ENCODE measurements around the gene DCAF12.
"Not testable (repeated sequence)": the region's sequence is repeated elsewhere in the genome, so short reads cannot be mapped to it uniquely, and the experiment has no call there.

Gene DCAF12

DNA sequence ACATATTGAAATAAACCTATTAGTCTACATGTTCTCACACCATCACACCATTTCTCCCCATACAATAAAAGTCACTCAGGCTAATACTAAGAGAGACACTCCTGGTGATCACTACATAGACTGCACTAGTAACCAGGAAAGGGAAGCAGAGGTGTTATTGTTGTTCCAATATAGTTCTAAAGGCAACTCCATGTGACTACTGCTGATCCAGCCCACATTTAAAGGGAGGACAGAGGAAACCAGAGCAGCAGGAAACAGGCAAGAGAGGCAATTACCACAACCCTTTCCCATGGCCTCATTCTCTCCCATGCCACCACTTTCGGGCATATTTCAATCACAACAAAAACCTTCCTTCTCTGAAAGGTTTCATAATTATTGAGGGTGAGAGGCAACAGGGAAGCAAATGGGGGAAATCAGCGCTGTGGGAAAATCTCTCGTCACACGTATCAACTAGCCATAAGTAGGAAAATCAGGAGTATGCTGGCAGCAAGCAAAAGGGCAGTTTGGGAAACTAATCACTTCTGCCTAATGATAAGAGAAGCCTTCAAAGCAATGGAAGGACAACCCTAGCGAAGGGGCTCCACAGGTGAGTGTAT lies 79.6 kb downstream of the DCAF12 start:
- Histone ChIP-seq H3K27me3 (replicated peaks) (no peaks in the 10 kb centered on the region), H3K36me3 (replicated peaks) (no peaks in the 10 kb centered on the region), H3K4me3 (ENCODE audit: low read depth, low read length) (peak overlapping the region; percentile 92), H3K27ac (no peak overlapping the region)
- TF ChIP-seq, protein P1, sequence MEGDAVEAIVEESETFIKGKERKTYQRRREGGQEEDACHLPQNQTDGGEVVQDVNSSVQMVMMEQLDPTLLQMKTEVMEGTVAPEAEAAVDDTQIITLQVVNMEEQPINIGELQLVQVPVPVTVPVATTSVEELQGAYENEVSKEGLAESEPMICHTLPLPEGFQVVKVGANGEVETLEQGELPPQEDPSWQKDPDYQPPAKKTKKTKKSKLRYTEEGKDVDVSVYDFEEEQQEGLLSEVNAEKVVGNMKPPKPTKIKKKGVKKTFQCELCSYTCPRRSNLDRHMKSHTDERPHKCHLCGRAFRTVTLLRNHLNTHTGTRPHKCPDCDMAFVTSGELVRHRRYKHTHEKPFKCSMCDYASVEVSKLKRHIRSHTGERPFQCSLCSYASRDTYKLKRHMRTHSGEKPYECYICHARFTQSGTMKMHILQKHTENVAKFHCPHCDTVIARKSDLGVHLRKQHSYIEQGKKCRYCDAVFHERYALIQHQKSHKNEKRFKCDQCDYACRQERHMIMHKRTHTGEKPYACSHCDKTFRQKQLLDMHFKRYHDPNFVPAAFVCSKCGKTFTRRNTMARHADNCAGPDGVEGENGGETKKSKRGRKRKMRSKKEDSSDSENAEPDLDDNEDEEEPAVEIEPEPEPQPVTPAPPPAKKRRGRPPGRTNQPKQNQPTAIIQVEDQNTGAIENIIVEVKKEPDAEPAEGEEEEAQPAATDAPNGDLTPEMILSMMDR (IDR thresholded peaks at IDR 0.05; ENCODE audit: low read depth, low read length, missing control alignments) = no peak
- in situ Hi-C loops (cut with HindIII; ENCODE audit: low pct_ligation_motif_present, low sequenced_read_pairs) = no loop called here
- DNase-seq = no peak

DNA sequence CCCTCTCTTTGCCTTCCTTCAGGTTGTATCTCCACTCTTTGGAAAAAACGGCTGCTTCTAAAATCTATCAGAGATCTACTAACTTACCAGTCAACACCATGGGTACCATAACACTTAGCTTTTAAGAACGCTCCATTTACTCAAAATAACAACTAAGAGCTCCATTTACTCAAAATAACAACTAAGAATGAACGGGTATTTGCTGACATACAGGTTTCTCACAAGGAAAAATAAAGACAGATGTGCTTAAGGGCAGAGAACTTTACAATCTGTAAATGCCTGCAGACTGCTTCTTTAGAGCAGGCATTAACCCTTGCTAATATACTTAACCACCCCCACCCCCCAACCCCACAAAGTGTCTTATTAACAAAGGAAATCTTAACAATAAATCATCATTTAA lies 80.6 kb downstream of the DCAF12 start:
- TF ChIP-seq, protein P1 (IDR thresholded peaks at IDR 0.05; ENCODE audit: low read depth, low read length, missing control alignments) = no peak
- in situ Hi-C loops (cut with HindIII; ENCODE audit: low pct_ligation_motif_present, low sequenced_read_pairs) = no loop called here
- no peak for DNase-seq
- Histone ChIP-seq H3K4me3 (ENCODE audit: low read depth, low read length) (no peak overlapping the region), H3K36me3 (replicated peaks) (no peaks in the 10 kb centered on the region), H3K27ac (no peak overlapping the region), H3K27me3 (replicated peaks) (no peaks in the 10 kb centered on the region)

DNA sequence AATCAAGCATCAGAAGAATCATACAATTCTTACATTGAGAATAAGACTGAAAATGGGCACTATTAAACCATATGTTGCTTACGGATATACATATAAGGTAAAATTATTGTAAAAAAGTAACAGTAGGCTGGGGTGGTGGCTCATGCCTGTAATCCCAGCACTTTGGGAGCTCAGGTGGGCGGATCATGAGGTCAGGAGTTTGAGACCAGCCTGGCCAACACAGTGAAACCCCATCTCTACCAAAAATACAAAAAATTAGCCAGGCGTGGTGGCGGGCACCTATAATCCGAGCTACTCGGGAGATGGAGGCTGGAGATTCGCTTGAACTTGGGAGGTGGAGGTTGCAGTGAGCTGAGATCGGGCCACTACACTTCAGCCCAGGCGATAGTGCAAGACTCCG lies 84.4 kb downstream of the DCAF12 start:
- in situ Hi-C loops (cut with HindIII; ENCODE audit: low pct_ligation_motif_present, low sequenced_read_pairs); H3K27ac ChIP-seq; H3K36me3 ChIP-seq (replicated peaks); H3K27me3 ChIP-seq (replicated peaks); DNase-seq; H3K4me3 ChIP-seq (ENCODE audit: low read depth, low read length): not testable (repeated sequence)

DNA sequence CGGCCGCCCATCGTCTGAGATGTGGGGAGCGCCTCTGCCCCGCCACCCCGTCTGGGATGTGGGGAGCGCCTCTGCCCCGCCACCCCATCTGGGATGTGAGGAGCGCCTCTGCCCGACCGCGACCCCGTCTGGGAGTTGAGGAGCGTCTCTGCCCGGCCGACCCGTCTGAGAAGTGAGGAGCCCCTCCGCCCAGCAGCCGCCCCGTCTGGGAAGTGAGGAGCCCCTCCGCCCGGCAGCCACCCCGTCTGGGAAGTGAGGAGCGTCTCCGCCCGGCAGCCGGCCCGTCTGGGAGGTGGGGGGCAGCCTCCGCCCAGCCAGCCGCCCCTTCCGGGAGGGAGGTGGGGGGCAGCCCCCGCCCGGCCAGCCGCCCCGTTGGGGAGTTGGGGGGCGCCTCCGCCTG lies 87.6 kb downstream of the DCAF12 start:
- DNase-seq; H3K36me3 ChIP-seq (replicated peaks); in situ Hi-C loops (cut with HindIII; ENCODE audit: low pct_ligation_motif_present, low sequenced_read_pairs); H3K27me3 ChIP-seq (replicated peaks); H3K27ac ChIP-seq; H3K4me3 ChIP-seq (ENCODE audit: low read depth, low read length): not testable (repeated sequence)

DNA sequence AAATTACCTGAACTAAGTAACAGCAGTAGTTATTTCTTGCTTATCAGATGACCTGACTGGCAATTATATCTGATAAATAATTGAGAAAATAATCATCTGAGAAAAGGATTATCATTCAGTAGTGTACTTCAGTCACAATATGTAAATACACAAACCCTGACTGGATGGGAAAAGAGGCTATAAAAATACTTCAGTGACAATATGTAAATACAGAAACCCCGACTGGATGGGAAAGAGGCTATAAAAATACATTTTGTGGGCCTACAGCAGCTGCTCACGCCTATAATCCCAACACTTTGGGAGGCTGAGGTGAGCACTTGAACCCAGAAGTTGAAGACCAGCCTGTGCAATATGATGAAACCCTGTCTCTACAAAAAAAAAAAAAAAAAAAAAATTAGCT lies 88.9 kb downstream of the DCAF12 start:
- in situ Hi-C loops (cut with HindIII; ENCODE audit: low pct_ligation_motif_present, low sequenced_read_pairs) = no loop called here
- no peak overlapping the region for H3K27ac ChIP-seq
- H3K36me3 ChIP-seq (replicated peaks) = peaks cover 4% of the 10 kb centered on the region
- no peak overlapping the region for H3K4me3 ChIP-seq (ENCODE audit: low read depth, low read length)
- TF ChIP-seq, protein P1 (IDR thresholded peaks at IDR 0.05; ENCODE audit: low read depth, low read length, missing control alignments) = no peak
- no peak for DNase-seq
- no peaks in the 10 kb centered on the region for H3K27me3 ChIP-seq (replicated peaks)

DNA sequence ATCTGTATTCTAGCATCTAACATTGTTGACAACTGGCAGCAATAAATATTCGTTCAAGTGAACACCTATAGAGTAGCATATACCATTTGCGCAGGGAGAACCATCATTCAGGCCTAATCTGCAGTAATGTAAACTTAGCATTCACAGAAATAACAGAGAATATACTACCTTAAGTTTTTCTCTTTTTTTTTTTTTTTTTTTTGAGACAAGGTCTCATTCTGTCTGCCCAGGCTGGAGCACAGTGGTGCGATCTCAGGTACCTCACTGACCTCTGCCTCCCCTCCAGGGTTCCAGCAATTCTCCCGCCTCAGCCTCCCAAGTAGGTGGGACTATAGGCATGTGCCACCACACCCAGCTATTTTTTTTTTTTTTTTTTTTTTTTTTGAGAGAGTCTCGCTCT lies 89.9 kb downstream of the DCAF12 start:
- Histone ChIP-seq H3K36me3 (replicated peaks) (peaks cover 6% of the 10 kb centered on the region), H3K27me3 (replicated peaks) (no peaks in the 10 kb centered on the region), H3K4me3 (ENCODE audit: low read depth, low read length) (no peak overlapping the region), H3K27ac (no peak overlapping the region)
- DNase-seq = no peak
- in situ Hi-C loops (cut with HindIII; ENCODE audit: low pct_ligation_motif_present, low sequenced_read_pairs) = no loop called here
- TF ChIP-seq, protein P1 (IDR thresholded peaks at IDR 0.05; ENCODE audit: low read depth, low read length, missing control alignments) = no peak
